ENCODE measurements around the gene TRAPPC8. TPM values are rescaled to one million over a fixed set of nuclear protein-coding genes. Genes with fewer than 3 reads are reported as not detected.
"Not testable (repeated sequence)": the region's sequence is repeated elsewhere in the genome, so short reads cannot be mapped to it uniquely, and the experiment has no call there.

The TRAPPC8 gene
- total RNA-seq, 1 experiment from 2014 or later, result 29.4 TPM

DNA sequence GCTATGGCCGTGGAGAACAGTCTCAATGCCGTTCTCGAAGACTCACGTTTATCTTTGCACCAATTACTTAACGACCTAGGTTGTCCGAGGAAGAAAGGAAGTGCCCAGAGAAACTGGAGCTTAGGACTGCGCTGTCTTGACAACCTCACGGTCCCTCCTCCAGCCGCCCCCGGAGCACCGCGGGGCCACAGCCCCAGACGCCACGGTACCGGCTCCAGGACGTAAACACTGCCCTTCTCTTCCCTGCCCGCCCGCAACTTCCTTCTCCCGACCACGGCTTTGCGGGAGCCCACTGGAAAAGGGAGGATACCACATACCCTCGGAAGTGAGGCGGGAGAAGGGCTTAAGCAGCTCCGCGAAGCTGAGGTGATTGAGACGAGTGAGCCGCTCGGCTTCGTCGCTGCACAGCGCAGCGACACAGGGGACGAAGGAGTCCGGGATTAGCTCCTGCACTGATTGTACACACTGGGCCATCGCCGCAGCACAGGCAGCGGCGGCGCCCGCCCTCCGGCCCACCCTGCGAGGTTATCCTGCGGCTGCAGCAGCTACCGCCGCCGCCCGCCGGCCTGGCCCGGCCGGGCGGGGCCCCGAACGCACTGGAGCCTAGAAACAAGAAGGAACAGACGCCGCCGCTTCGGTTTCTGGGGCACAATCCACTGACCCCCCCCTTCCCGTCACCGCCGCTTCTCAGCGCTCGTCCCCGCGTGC is 483 bp downstream of the TRAPPC8 start:
- DNase-seq (ENCODE audit: low read depth), result peak; percentile 30

- DNase-seq (ENCODE audit: low read depth), result no peak
Measured at GRCh38 chr18:31941010-31941809, 1.7 kb downstream of the TRAPPC8 start.

- not testable (repeated sequence) for DNase-seq (ENCODE audit: low read depth)
Measured at GRCh38 chr18:31934773-31935172, 8.2 kb downstream of the TRAPPC8 start.

DNA sequence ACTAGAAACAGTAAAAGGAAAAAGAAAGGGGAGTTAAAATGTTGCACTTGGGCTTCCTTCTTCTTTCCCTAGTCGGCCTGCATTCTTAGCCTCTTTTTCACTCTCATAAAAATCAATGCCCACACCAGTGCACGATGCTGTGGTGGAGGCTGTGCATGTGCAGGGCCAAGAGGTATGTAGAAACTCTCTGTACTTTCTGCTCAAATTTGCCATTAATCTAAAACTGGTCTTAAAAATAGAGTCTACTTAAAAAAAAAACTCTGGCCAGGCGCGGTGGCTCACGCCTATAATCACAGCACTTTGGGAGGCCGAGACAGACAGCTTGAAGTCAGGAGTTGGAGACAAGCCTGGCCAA is 11.1 kb downstream of the TRAPPC8 start:
- DNase-seq (ENCODE audit: low read depth), result peak; percentile 2

DNA sequence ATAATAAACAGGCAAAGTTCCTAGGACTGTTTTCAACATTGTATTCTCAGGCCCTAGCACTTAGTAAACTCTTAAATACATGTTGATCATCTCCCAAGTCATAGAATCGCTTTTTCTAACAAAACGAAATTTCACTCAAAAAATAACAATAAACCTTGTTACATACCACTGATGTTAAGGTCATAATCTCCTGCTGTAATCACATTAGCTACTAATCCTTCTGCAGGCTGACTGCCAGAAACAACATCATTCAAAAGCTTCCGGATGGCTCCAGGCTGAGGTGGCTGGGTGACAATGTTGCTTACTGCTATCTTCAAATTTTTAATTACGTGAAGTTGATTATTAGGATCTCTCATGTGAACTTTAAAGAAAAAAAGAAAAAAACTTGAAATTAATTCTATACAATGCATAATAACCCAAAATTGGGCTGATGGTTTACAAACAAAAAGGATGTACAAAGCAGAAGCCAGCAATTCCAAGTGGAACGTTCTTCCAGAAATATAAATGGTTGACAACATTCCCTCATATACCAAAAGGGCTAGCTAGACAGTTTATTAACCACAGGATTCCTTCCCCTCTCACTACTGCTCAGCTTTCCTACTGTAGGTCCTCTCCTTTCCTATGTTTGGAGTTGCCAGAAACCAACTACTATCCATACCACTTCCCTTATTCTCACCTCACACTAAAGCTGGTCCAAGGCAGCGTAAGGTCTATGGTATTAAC is 11.6 kb downstream of the TRAPPC8 start:
- DNase-seq (ENCODE audit: low read depth), result peak; percentile 21

DNA sequence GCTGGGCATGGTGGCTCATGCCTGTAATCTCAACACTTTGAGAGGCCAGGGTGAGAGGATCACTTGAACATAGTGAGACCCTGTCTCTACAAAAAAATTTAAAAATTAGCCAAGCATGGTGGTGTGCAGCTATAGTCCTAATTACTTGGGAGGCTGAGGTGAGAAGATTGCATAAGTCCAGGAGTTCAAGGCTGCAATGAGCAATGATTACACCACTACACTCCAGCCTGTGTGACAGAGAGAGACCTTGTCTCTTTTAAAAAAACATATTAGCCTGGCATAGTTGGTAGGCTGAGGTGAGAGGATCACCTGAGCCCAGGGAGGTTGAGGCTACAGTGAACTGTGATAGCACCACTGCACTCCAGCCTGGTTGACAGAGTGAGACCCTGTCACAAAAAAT is 13.7 kb downstream of the TRAPPC8 start:
- no peak for DNase-seq (ENCODE audit: low read depth)

GRCh38 chr18:31926988-31927387 is 15.9 kb downstream of the TRAPPC8 start:
- not testable (repeated sequence) for DNase-seq (ENCODE audit: low read depth)

DNA sequence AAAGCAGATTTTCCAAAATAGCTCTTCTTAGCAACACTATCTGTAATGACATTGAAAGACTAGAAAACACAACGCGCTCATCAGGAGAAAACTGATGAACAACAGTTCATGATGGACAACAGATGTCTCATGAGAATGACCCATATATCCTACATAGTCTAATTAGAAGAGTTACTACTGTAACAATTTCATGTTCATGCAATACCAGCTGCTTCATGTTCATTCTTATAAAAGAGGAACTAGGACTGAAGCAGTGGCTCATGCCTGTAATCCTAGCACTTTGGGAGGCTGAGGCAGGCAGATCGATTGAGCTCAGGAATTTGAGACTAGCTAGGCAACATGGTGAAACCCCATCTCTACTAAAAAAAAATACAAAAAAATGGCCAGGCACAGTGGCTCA is 22.7 kb downstream of the TRAPPC8 start:
- no peak for DNase-seq (ENCODE audit: low read depth)

GRCh38 chr18:31919366-31919765 is 23.6 kb downstream of the TRAPPC8 start:
- DNase-seq (ENCODE audit: low read depth), result not testable (repeated sequence)

DNA sequence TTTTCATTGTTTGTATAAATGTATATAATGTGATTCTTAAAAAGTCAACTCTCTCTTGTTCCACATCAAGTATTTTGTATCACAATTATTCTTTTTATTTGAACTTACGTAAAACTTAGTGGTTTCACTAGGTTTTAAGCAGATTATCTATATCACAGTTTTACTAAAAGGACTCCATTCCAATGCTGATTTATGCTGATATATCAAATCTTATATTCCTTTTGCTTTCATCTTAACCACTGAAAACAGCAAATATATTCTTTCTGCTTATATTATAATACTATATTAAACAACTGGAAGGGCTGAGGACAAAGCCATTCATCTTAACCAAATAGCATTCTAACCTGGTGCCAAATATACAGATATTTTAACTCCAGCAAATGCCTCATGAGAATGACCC is 24.2 kb downstream of the TRAPPC8 start:
- no peak for DNase-seq (ENCODE audit: low read depth)

- DNase-seq (ENCODE audit: low read depth), result no peak
Measured at GRCh38 chr18:31901063-31901462, 41.9 kb downstream of the TRAPPC8 start.

DNA sequence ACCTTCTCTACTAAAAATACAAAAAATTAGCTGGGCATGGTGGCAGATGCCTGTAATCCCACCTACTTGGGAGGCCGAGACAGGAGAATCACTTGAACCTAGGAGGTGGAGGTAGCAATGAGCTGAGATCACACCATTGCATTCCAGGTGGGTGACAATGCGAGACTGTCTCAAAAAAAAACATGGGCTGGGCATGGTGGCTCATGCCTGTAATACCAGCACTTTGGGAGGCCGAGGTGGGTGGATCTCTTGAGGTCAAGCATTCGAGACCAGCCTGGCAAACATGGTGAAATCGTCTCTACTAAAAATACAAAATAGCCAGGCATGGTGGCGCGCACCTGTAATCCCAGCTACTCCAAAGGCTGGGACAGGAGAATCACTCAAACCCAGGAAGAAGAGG is 43.2 kb downstream of the TRAPPC8 start:
- not testable (repeated sequence) for DNase-seq (ENCODE audit: low read depth)

- no peak for DNase-seq (ENCODE audit: low read depth)
Measured at GRCh38 chr18:31892936-31893335, 50.0 kb downstream of the TRAPPC8 start.

DNA sequence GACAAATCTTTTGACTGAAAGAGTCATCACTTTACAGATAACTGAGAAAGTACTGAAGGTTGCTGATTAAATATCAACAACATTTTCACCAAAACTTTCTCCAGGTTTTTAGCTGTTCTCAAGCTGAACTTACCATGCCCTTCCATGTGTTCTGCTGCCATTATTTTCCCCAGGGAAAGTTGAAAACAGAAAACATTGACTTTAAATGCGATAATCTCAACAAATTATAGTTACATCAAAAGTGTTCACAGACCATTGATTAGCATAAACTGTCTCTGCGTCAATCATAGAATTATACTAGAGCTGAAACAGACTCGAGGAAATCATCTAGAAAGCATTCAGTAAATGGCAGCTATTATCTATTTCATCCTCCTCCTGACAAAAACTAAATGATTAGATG is 51.4 kb downstream of the TRAPPC8 start:
- DNase-seq (ENCODE audit: low read depth), result no peak

DNA sequence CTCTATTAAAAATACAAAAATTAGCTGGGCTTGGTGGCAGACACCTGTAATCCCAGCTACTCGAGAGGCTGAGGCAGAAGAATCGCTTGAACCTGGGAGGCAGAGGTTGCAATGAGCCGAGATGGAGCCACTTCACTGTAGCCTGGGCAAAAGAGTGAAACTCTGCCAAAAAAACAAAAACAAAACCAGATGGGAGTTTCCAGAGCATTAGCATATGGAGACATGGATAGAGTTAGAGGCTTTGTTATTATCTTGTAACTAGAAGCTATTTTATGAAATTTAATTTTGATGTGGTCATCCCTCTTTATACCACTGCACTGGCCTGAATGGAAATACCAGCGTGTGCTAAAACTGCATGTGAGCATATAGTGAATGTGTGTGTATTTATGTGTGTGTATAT is 58.9 kb downstream of the TRAPPC8 start:
- DNase-seq (ENCODE audit: low read depth), result no peak

DNA sequence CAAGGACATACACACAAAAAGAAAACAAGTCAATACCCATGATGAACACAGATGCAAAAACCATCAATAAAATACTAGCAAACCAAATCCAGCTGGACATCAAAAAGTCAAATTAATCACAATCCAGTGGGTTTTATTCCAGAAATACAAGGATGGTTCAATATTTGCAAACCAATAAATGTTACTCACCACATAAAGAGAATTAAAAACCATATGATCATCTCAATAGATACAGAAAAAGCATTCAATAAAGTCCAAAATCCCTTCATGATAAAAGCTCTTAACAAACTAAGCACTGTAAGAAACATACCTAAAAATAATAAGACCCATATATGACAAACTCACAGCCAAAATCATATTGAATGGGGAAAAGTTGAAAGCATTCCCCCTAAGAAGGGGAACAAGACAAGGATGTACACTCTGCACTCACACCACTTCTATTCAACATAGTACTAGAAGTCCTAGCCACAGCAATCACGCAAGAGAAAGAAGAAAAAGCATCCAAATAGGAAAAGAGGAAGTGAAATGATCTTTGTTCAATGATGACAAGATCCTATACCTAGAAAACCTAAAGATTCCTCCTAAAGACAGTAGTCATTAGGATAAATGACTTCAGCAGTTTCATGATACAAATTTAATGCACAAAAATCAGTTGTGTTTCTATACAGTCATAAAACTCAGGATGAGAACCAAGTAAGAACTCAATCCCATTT is 62.6 kb downstream of the TRAPPC8 start:
- DNase-seq (ENCODE audit: low read depth), result no peak

DNA sequence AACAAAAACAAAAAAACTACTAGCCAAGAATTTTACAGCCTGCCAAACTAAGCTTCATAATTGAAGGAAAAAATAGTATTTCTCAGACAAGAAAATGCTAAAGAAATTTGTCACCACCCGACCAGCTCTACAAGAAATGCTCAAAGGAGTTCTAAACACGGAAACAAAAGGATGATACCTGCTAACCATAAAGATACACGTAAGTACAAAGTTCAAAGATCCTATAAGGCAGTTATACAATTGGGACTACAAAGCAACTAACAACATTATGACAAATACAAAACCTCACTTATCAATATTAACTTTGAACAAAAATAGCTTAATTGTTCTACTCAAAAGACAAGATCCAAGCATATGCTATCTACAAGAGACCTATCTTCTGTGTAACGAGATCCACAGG is 64.6 kb downstream of the TRAPPC8 start:
- no peak for DNase-seq (ENCODE audit: low read depth)

- no peak for DNase-seq (ENCODE audit: low read depth)
Measured at GRCh38 chr18:31877900-31878299, 65.0 kb downstream of the TRAPPC8 start.

- DNase-seq (ENCODE audit: low read depth), result peak; percentile 26
Measured at GRCh38 chr18:31876707-31877106, 66.2 kb downstream of the TRAPPC8 start.

GRCh38 chr18:31875301-31875700 is 67.6 kb downstream of the TRAPPC8 start:
- DNase-seq (ENCODE audit: low read depth), result no peak

DNA sequence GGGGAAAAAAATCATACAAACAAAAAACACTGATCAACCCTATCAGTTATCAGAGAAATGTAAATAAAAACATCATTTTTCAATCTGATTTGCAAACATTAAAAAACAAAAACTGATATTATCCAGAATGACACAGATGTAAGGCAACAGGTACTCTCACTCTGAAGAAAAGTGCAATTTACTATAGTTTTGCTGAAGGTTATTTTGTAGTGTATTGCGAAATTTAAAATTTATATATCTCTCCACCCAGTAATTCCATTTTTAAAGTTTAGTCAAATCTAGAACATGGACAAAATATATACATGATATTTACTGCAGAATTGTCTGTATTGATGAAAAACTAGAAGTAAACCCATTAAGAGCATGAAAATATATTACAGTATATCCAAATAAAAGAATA is 79.8 kb downstream of the TRAPPC8 start:
- DNase-seq (ENCODE audit: low read depth), result no peak

- DNase-seq (ENCODE audit: low read depth), result no peak
Measured at GRCh38 chr18:31860488-31860887, 82.4 kb downstream of the TRAPPC8 start.
